Left ventricle myocardium inferior (tissue), 1 donor: ENCODE data around the gene SLC2A13. TPM values are rescaled to one million over a fixed set of nuclear protein-coding genes. Genes with fewer than 3 reads are reported as not detected.

Experiments used
- DNase-seq: peaks from one replicate; pipeline ENCODE4 v3.0.0-alpha.2; 2020
- H3K27ac ChIP-seq: fragments of 200-600 bp; replicated peaks from 2 replicates; pipeline ENCODE4 v1.8.0; 2021
- H3K27me3 ChIP-seq: fragments of 200-600 bp; 2 replicates; pipeline ENCODE4 v1.8.0; 2021; ENCODE audit warnings: low read depth
- H3K36me3 ChIP-seq: fragments of 200-600 bp; 2 replicates; pipeline ENCODE4 v1.8.0; 2021
- H3K4me1 ChIP-seq: fragments of 200-600 bp; 2 replicates; pipeline ENCODE4 v1.8.0; 2021
- H3K4me3 ChIP-seq: fragments of 200-600 bp; 2 replicates; pipeline ENCODE4 v1.8.0; 2021; ENCODE audit warnings: mild to moderate bottlenecking, moderate library complexity
- H3K9me3 ChIP-seq: fragments of 200-600 bp; replicated peaks from 2 replicates; pipeline ENCODE4 v1.8.0; 2021
- CTCF ChIP-seq: fragments of 200-600 bp; IDR thresholded peaks from 2 replicates; pipeline ENCODE4 v1.8.0; 2021; ENCODE audit warnings: antibody characterized with exemption, mild to moderate bottlenecking, borderline replicate concordance
- intact Hi-C: fragments of 100-400 bp; cut with micrococcal nuclease; formaldehyde crosslinking; loops from one replicate; pipeline ENCODE4 v1.11.0; 2022
- total RNA-seq: library from RNA; stranded (reverse); fragmentation: NEBNext Ultra II Directional; extraction: Animal tissue kit (Norgen Biotek cat#: 25700); gene quantifications from one replicate; pipeline ENCODE4 v1.2.1, GENCODE V29; 2021
- donor health status: DM: no; HTN: yes; CAD: no; lungs with severe emphysema.

Gene SLC2A13
- total RNA-seq, 1 donor from 2014 or later, result 5.5 TPM

GRCh38 chr12:40038619-40039018, 67.3 kb downstream of the SLC2A13 start:
- Histone ChIP-seq H3K27ac (no peak overlapping the region), H3K4me1 (peaks cover 4% of the 10 kb centered on the region), H3K27me3 (no peaks in the 10 kb centered on the region), H3K4me3 (no peak overlapping the region), H3K9me3 (no peaks in the 10 kb centered on the region), H3K36me3 (no peaks in the 10 kb centered on the region)
- intact Hi-C loops, result no loop called here
- DNase-seq, result no peak
- TF ChIP-seq CTCF, result no peak

GRCh38 chr12:40034712-40035111, 71.2 kb downstream of the SLC2A13 start:
- Histone ChIP-seq H3K4me3 (no peak overlapping the region), H3K27me3 (no peaks in the 10 kb centered on the region), H3K36me3 (no peaks in the 10 kb centered on the region), H3K27ac (no peak overlapping the region), H3K4me1 (peaks cover 16% of the 10 kb centered on the region), H3K9me3 (no peaks in the 10 kb centered on the region)
- TF ChIP-seq CTCF, result no peak
- no peak for DNase-seq
- intact Hi-C loops, result no loop called here

- intact Hi-C loops, result no loop called here
- Histone ChIP-seq H3K9me3 (no peaks in the 10 kb centered on the region), H3K4me3 (no peak overlapping the region), H3K27ac (no peak overlapping the region), H3K4me1 (peaks cover 16% of the 10 kb centered on the region), H3K27me3 (no peaks in the 10 kb centered on the region), H3K36me3 (no peaks in the 10 kb centered on the region)
- no peak for DNase-seq
- no peak for TF ChIP-seq CTCF
These were observed 71.7 kb downstream of the SLC2A13 start for GRCh38 chr12:40034156-40034555.

- intact Hi-C loops, result no loop called here
- Histone ChIP-seq H3K9me3 (no peaks in the 10 kb centered on the region), H3K4me3 (no peak overlapping the region), H3K27me3 (no peaks in the 10 kb centered on the region), H3K4me1 (peaks cover 16% of the 10 kb centered on the region), H3K36me3 (no peaks in the 10 kb centered on the region), H3K27ac (no peak overlapping the region)
- no peak for DNase-seq
- no peak for TF ChIP-seq CTCF
These were observed 72.6 kb downstream of the SLC2A13 start for GRCh38 chr12:40033242-40033630.

- DNase-seq, result no peak
- Histone ChIP-seq H3K4me3 (no peak overlapping the region), H3K27me3 (no peaks in the 10 kb centered on the region), H3K9me3 (no peaks in the 10 kb centered on the region), H3K4me1 (peaks cover 16% of the 10 kb centered on the region), H3K36me3 (no peaks in the 10 kb centered on the region), H3K27ac (no peak overlapping the region)
- intact Hi-C loops, result no loop called here
- no peak for TF ChIP-seq CTCF
These were observed 73.2 kb downstream of the SLC2A13 start for GRCh38 chr12:40032433-40033241.
